ENCODE results near the gene OR5J2.
"Not testable (repeated sequence)": the region's sequence is repeated elsewhere in the genome, so short reads cannot be mapped to it uniquely, and the experiment has no call there.

The OR5J2 gene

GRCh38 chr11:56207790-56208189 lies 31.4 kb downstream of the OR5J2 start:
- DNase-seq (ENCODE audit: insufficient read length) (no peak), FAIRE-seq (no peak)
- no peak for TF ChIP-seq POLR2AphosphoS5 (IDR thresholded peaks at IDR 0.05; ENCODE audit: low read depth, low read length)
- TF ChIP-seq TAF1 (IDR thresholded peaks at IDR 0.05; ENCODE audit: borderline replicate concordance, low read depth, low read length), result no peak
- TF ChIP-seq POLR2A (IDR thresholded peaks at IDR 0.05; ENCODE audit: low read depth, low read length), result no peak

GRCh38 chr11:56214537-56214936 lies 38.1 kb downstream of the OR5J2 start:
- FAIRE-seq (no peak), DNase-seq (ENCODE audit: insufficient read length) (no peak)
- TF ChIP-seq TAF1 (IDR thresholded peaks at IDR 0.05; ENCODE audit: borderline replicate concordance, low read depth, low read length), result no peak
- TF ChIP-seq POLR2AphosphoS5 (IDR thresholded peaks at IDR 0.05; ENCODE audit: low read depth, low read length), result no peak
- TF ChIP-seq POLR2A (IDR thresholded peaks at IDR 0.05; ENCODE audit: low read depth, low read length), result no peak

- DNase-seq (ENCODE audit: insufficient read length), result not testable (repeated sequence)
These were observed 43.3 kb downstream of the OR5J2 start for GRCh38 chr11:56219735-56220134.

More at GRCh38 chr11:56219735-56220134, 43.3 kb downstream of the OR5J2 start:
- FAIRE-seq, result not testable (repeated sequence)

All from GM12892 (cell line).